GM23338 (cell line): Measurements from ENCODE around the gene LYSMD1. TPM values are rescaled to one million over a fixed set of nuclear protein-coding genes. Genes with fewer than 3 reads are reported as not detected.
"Not testable (repeated sequence)": the region's sequence is repeated elsewhere in the genome, so short reads cannot be mapped to it uniquely, and the experiment has no call there.

Experiments
- ATAC-seq: fragments of 200-7000 bp; cut with Tn5 transposase; 3 replicates; pipeline ENCODE4 v1.9.1; 2020
- DNase-seq: peaks from one replicate; pipeline ENCODE4 v3.0.0-alpha.2; 2015; ENCODE audit warnings: low spot score
- H2AFZ ChIP-seq: fragments of 200-600 bp; sonication (generic); 2 replicates; pipeline ENCODE4 v1.8.0; 2016; ENCODE audit warnings: antibody characterized with exemption, mild to moderate bottlenecking, moderate library complexity
- H3F3A ChIP-seq: fragments of 200-600 bp; sonication (generic); replicated peaks from 2 replicates; pipeline ENCODE4 v1.8.0; 2017; ENCODE audit warnings: antibody characterized with exemption, mixed run types, low read depth
- H3K27ac ChIP-seq: fragments of 200-600 bp; sonication (generic); 2 replicates; pipeline ENCODE4 v1.6.1; 2016; ENCODE audit warnings: low read depth
- H3K27me3 ChIP-seq: fragments of 200-600 bp; sonication (generic); 2 replicates; pipeline ENCODE4 v1.8.0; 2016; ENCODE audit warnings: mild to moderate bottlenecking, mixed run types, moderate library complexity; ENCODE audit not compliant: insufficient read depth
- H3K36me3 ChIP-seq: fragments of 200-600 bp; sonication (generic); 2 replicates; pipeline ENCODE4 v1.8.0; 2016; ENCODE audit warnings: mild to moderate bottlenecking; ENCODE audit not compliant: insufficient read depth
- H3K4me1 ChIP-seq: fragments of 200-600 bp; sonication (generic); 2 replicates; pipeline ENCODE4 v1.8.0; 2016; ENCODE audit warnings: mild to moderate bottlenecking, moderate library complexity; ENCODE audit not compliant: insufficient read depth
- H3K4me2 ChIP-seq: fragments of 200-600 bp; sonication (generic); 2 replicates; pipeline ENCODE4 v1.7.1; 2017; ENCODE audit warnings: mixed run types
- H3K4me3 ChIP-seq: fragments of 200-600 bp; sonication (generic); 2 replicates; pipeline ENCODE4 v1.6.1; 2016; ENCODE audit warnings: mixed run types
- H3K79me2 ChIP-seq: fragments of 200-600 bp; sonication (generic); replicated peaks from 2 replicates; pipeline ENCODE4 v1.8.0; 2017; ENCODE audit warnings: mild to moderate bottlenecking; ENCODE audit not compliant: insufficient read depth
- H3K9me2 ChIP-seq: fragments of 200-600 bp; sonication (generic); 2 replicates; pipeline ENCODE4 v1.8.0; 2017; ENCODE audit not compliant: insufficient read depth
- H4K20me1 ChIP-seq: fragments of 200-600 bp; sonication (generic); replicated peaks from 2 replicates; pipeline ENCODE4 v1.8.0; 2017; ENCODE audit warnings: mild to moderate bottlenecking; ENCODE audit not compliant: insufficient read depth
- H3K27ac Mint-ChIP-seq: 2 replicates; pipeline ENCODE4 v1.8.0; 2020; ENCODE audit warnings: inconsistent platforms, mild to moderate bottlenecking, moderate library complexity, mixed read lengths
- H3K27me3 Mint-ChIP-seq: 3 replicates; pipeline ENCODE4 v1.8.0; 2022; ENCODE audit warnings: low read depth, mild to moderate bottlenecking, moderate library complexity, mixed read lengths, inconsistent platforms; ENCODE audit not compliant: insufficient read depth, poor library complexity
- H3K36me3 Mint-ChIP-seq: 3 replicates; pipeline ENCODE4 v1.8.0; 2021; ENCODE audit warnings: low read depth, mild to moderate bottlenecking, inconsistent platforms, moderate library complexity, mixed read lengths
- H3K4me1 Mint-ChIP-seq: 3 replicates; pipeline ENCODE4 v1.8.0; 2020; ENCODE audit warnings: mild to moderate bottlenecking, inconsistent platforms, mixed read lengths
- H3K4me3 Mint-ChIP-seq: 3 replicates; pipeline ENCODE4 v1.8.0; 2021; ENCODE audit warnings: moderate library complexity, mild to moderate bottlenecking, inconsistent platforms, mixed read lengths
- H3K9me3 Mint-ChIP-seq: 3 replicates; pipeline ENCODE4 v1.8.0; 2020; ENCODE audit warnings: moderate library complexity, mild to moderate bottlenecking, inconsistent platforms, mixed read lengths
- JUNB ChIP-seq: IDR thresholded peaks from one replicate; pipeline ENCODE4 v1.6.1; 2016; ENCODE audit warnings: antibody characterized with exemption; ENCODE audit not compliant: unreplicated experiment
- NANOG ChIP-seq: IDR thresholded peaks from 2 replicates; pipeline ENCODE4 v1.6.1; 2016; ENCODE audit warnings: antibody characterized with exemption, borderline replicate concordance
- POLR2AphosphoS5 ChIP-seq: IDR thresholded peaks from 2 replicates; pipeline ENCODE4 v1.6.1; 2016; ENCODE audit warnings: antibody characterized with exemption, low read depth
- STAT1 ChIP-seq: IDR thresholded peaks from one replicate; pipeline ENCODE4 v1.6.1; 2016; ENCODE audit warnings: antibody characterized with exemption; ENCODE audit not compliant: unreplicated experiment
- ZNF114 ChIP-seq: fragments of 250-450 bp; sonication (Bioruptor Pico); IDR thresholded peaks from 2 replicates; pipeline ENCODE4 v1.5.0; 2020; ENCODE audit warnings: mild to moderate bottlenecking, moderate library complexity
- polyA plus RNA-seq: library from polyadenylated mRNA; unstranded; fragments of >200 nt; fragmentation: Nextera tagmentation; extraction: Ambion mirVana; gene quantifications from 2 replicates; pipeline ENCODE4 v1.2.1, GENCODE V29; 2016
- total RNA-seq: library from RNA; depleted of rRNA; stranded (reverse); fragments of >200 nt; shearing (Covaris generic); gene quantifications from 2 replicates; pipeline ENCODE4 v1.2.3, GENCODE V29; 2014
- TF ChIP-seq, protein P1 (sequence below), 2 experiments: fragments of 200-600 bp in 1 of 2; sonication (generic) in 1 of 2; conservative IDR thresholded peaks; 2 replicates each; pipeline versions ENCODE4 v1.5.1 to v1.6.1; 2016 to 2017; ENCODE audit warnings: antibody characterized with exemption in 2 of 2, low read depth in 2 of 2, mild to moderate bottlenecking in 2 of 2, moderate library complexity in 1 of 2

Gene LYSMD1
- total and polyA plus RNA-seq, 2 experiments from 2014 or later, result 3.6 to 6.4 TPM

DNA sequence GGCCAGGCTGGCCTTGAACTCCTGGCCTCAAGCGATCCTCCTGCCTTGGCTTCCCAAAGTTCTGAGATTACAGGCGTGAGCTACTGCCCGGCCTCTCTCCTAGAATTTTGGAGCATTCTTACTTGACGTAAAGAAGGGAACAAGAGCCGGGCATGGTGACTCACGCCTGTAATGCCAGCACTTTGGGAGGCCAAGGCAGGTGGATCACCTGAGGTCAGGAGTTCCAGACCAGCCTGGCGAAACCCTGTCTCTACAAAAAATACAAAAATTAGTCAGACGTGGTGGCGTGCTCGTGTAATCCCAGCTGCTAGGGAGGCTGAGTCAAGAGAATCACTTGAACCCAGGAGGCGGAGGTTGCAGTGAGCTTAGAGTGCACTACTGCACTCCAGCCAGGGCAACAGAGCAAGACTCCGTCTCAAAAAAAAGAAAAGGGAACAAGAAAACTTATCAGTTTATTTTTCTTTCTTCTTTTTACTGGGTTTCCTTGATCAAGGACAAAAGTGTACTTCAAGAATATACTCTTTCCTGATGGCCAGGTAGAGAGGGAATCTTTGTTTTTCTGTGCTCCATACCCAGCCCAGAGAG, 39.8 kb upstream of the LYSMD1 start:
- not testable (repeated sequence) for H3K4me1 Mint-ChIP-seq, H3K27me3 ChIP-seq, H3K4me1 ChIP-seq, ATAC-seq, H3K4me3 Mint-ChIP-seq, H3K4me3 ChIP-seq, H3K27me3 Mint-ChIP-seq, DNase-seq, H3K27ac Mint-ChIP-seq, H3K9me3 Mint-ChIP-seq, H3F3A ChIP-seq, H3K9me2 ChIP-seq, H2AFZ ChIP-seq, H3K4me2 ChIP-seq
- peaks cover 57% of the 10 kb centered on the region for H3K36me3 Mint-ChIP-seq
- peaks cover 100% of the 10 kb centered on the region for H3K79me2 ChIP-seq
- peaks cover 19% of the 10 kb centered on the region for H3K36me3 ChIP-seq
- H3K27ac ChIP-seq, result 0 out of 2 replicates have a peak overlapping the region, but pooled peaks have one; percentile 39
- H4K20me1 ChIP-seq, result peaks cover 61% of the 10 kb centered on the region

DNA sequence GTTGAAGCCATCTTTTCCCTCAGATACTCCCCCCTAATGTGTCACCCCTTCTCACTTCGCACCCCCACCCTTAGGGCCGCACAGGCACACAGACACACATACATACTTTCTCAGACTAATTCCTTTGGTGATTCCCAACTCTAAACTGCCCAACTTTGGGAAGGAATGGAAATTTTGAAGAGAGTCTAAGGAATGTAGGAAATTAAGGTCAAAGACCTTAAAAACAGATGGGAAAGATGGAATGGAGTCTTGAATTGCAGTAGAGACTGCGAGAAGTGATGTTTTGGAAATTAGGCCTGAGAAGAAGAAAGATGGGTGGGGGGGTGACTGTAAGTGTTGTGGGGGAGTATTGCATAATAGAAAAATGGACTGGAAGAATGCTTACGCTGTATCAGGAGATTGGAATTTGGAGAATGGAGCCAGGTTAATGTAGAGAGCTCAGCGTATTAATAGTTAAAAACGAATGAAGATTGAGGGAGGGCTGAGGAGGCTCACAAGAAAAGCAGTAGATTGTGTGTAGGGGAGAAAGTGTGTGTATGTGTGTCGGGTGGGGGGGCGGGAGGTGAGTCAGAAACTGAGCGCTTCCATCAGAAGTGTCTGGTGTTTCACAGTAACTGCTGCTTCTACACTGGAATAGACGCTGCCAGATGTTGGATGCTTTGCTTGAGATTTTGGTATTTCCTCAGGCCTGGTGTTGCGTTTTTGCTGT, 34.3 kb upstream of the LYSMD1 start:
- Histone ChIP-seq H2AFZ (no peak overlapping the region), H3K4me1 (peaks cover 6% of the 10 kb centered on the region), H3K27me3 (no peaks in the 10 kb centered on the region), H3F3A (0 out of 2 replicates have a peak, but pooled peaks cover 7% of the 10 kb centered on the region), H3K9me2 (no peaks in the 10 kb centered on the region), H3K36me3 (peaks cover 10% of the 10 kb centered on the region), H3K4me3 (peak overlapping the region; percentile 100), H3K79me2 (peaks cover 66% of the 10 kb centered on the region), H3K27ac (peak overlapping the region; percentile 88), H3K4me2 (peak overlapping the region; percentile 84), H4K20me1 (peaks cover 46% of the 10 kb centered on the region)
- H3K27ac Mint-ChIP-seq, result peak overlapping the region; percentile 98
- H3K4me3 Mint-ChIP-seq, result peak overlapping the region; percentile 96
- peaks cover 11% of the 10 kb centered on the region for H3K27me3 Mint-ChIP-seq
- ATAC-seq, result no peak
- peaks cover 16% of the 10 kb centered on the region; the same call in 2 of the 3 replicates for H3K4me1 Mint-ChIP-seq
- peaks cover 33% of the 10 kb centered on the region for H3K36me3 Mint-ChIP-seq
- DNase-seq, result peak; percentile 11
- TF ChIP-seq, protein P1, sequence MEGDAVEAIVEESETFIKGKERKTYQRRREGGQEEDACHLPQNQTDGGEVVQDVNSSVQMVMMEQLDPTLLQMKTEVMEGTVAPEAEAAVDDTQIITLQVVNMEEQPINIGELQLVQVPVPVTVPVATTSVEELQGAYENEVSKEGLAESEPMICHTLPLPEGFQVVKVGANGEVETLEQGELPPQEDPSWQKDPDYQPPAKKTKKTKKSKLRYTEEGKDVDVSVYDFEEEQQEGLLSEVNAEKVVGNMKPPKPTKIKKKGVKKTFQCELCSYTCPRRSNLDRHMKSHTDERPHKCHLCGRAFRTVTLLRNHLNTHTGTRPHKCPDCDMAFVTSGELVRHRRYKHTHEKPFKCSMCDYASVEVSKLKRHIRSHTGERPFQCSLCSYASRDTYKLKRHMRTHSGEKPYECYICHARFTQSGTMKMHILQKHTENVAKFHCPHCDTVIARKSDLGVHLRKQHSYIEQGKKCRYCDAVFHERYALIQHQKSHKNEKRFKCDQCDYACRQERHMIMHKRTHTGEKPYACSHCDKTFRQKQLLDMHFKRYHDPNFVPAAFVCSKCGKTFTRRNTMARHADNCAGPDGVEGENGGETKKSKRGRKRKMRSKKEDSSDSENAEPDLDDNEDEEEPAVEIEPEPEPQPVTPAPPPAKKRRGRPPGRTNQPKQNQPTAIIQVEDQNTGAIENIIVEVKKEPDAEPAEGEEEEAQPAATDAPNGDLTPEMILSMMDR (conservative IDR thresholded peaks at IDR 0.05; ENCODE audit: low read depth in 2 of 2), result no peak
- TF ChIP-seq POLR2AphosphoS5, result no peak
- no peak for TF ChIP-seq STAT1
- TF ChIP-seq ZNF114 (CRISPR knock-in tag), result no peak
- no peak for TF ChIP-seq NANOG
- no peak for TF ChIP-seq JUNB
- no peaks in the 10 kb centered on the region for H3K9me3 Mint-ChIP-seq
